Stimulated activated memory B cell treated with anti-CD40 and anti-IgM and Interleukin-4, amounts not matched to agents 10 μg/mL and 1 μg/mL and 100 μg/mL, for 72 hours (primary cell): Measurements from ENCODE around the gene NUBP2.

Experiments
- ATAC-seq: fragments of 150-1000 bp; cut with Tn5 transposase; 2 replicates; pipeline ENCODE4 v1.10.0; 2021
- H3K27ac Mint-ChIP-seq: one replicate; pipeline ENCODE4 v1.8.0; 2022; ENCODE audit warnings: mild to moderate bottlenecking, mixed read lengths
- H3K27me3 Mint-ChIP-seq: one replicate; pipeline ENCODE4 v1.8.0; 2022; ENCODE audit warnings: mixed read lengths
- H3K36me3 Mint-ChIP-seq: one replicate; pipeline ENCODE4 v1.8.0; 2022; ENCODE audit warnings: mixed read lengths
- H3K4me1 Mint-ChIP-seq: one replicate; pipeline ENCODE4 v1.8.0; 2022; ENCODE audit warnings: mixed read lengths
- H3K4me3 Mint-ChIP-seq: one replicate; pipeline ENCODE4 v1.8.0; 2022; ENCODE audit warnings: mild to moderate bottlenecking, moderate library complexity, mixed read lengths
- H3K9me3 Mint-ChIP-seq: one replicate; pipeline ENCODE4 v1.8.0; 2022; ENCODE audit warnings: mixed read lengths

NUBP2 gene

DNA sequence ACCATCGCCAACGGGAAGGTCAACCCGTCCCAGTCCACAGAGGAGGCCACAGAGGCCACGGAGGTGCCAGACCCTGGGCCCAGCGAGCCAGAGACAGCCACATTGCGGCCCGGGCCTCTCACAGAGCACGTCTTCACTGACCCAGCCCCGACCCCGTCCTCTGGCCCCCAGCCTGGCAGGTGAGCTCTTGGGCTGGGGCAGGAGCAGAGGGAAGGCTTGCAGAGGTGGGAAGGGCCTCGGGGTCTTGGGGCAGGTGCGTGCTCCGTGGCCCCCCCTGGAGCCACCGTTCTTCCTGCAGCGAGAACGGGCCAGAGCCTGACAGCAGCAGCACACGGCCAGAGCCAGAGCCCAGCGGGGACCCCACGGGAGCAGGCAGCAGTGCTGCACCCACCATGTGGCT is 16.5 kb upstream of the NUBP2 start:
- no peak overlapping the region for H3K27ac Mint-ChIP-seq
- H3K4me1 Mint-ChIP-seq = peaks cover 16% of the 10 kb centered on the region
- peaks cover 52% of the 10 kb centered on the region for H3K36me3 Mint-ChIP-seq

DNA sequence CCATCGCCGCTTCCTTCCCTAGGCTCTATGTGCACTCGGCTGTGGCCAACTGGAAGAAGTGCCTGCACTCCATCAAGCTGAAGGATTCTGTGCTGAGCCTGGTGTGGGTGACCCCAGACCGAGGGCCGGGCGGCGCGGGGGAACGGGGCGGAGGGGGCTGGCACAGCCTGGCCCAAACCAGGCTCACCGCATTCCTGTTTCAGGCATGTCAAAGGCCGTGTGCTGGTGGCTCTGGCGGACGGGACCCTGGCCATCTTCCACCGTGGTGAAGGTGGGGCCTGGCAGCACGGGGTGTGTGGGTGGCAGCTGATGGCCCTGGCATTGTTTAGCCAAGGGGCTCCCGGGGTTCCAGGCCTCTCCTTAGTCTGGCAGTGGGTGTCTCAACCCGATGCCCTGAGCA is 16.1 kb upstream of the NUBP2 start:
- H3K9me3 Mint-ChIP-seq = no peaks in the 10 kb centered on the region
- no peak overlapping the region for H3K27ac Mint-ChIP-seq
- peaks cover 17% of the 10 kb centered on the region for H3K4me1 Mint-ChIP-seq
- ATAC-seq = no peak
- H3K27me3 Mint-ChIP-seq = no peaks in the 10 kb centered on the region
- H3K36me3 Mint-ChIP-seq = peaks cover 48% of the 10 kb centered on the region
- no peak overlapping the region for H3K4me3 Mint-ChIP-seq

More for the DNA sequence above, 16.5 kb upstream of the NUBP2 start:
- no peaks in the 10 kb centered on the region for H3K27me3 Mint-ChIP-seq
- no peak overlapping the region for H3K4me3 Mint-ChIP-seq
- ATAC-seq = no peak
- no peaks in the 10 kb centered on the region for H3K9me3 Mint-ChIP-seq

DNA sequence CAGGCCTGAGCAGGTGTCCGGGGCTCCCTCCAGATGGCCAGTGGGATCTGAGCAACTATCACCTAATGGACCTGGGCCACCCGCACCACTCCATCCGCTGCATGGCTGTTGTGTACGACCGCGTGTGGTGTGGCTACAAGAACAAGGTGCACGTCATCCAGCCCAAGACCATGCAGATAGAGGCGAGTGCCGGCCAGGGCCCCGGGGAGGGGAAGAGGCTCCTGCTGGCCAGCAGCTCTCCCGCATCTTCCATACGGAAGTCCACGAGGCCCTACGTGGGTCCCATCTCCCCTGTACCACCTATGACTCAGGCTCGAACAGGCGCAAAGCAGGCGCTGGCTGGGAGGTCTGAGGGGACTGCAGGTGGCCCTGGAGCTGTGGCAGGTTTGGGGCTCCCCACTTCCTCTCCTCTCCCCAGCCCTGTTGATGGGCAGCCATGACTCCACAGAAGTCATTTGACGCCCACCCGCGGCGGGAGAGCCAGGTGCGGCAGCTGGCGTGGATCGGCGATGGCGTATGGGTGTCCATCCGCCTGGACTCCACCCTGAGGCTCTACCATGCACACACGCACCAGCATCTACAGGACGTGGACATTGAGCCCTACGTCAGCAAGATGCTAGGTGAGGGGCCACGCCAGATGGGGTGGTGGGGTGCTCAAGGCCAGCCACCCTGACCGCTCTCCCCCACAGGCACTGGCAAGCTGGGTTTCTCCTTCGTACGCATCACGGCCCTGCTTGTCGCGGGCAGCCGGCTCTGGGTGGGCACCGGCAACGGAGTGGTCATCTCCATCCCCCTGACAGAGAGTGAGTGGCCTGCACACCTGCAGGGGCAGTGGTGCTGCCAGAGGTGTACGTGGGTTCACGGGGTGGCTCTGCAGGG is 15.4 kb upstream of the NUBP2 start:
- no peak overlapping the region for H3K4me3 Mint-ChIP-seq
- no peaks in the 10 kb centered on the region for H3K27me3 Mint-ChIP-seq
- no peaks in the 10 kb centered on the region for H3K9me3 Mint-ChIP-seq
- H3K27ac Mint-ChIP-seq = no peak overlapping the region
- H3K4me1 Mint-ChIP-seq = peaks cover 24% of the 10 kb centered on the region
- no peak for ATAC-seq
- peaks cover 47% of the 10 kb centered on the region for H3K36me3 Mint-ChIP-seq

DNA sequence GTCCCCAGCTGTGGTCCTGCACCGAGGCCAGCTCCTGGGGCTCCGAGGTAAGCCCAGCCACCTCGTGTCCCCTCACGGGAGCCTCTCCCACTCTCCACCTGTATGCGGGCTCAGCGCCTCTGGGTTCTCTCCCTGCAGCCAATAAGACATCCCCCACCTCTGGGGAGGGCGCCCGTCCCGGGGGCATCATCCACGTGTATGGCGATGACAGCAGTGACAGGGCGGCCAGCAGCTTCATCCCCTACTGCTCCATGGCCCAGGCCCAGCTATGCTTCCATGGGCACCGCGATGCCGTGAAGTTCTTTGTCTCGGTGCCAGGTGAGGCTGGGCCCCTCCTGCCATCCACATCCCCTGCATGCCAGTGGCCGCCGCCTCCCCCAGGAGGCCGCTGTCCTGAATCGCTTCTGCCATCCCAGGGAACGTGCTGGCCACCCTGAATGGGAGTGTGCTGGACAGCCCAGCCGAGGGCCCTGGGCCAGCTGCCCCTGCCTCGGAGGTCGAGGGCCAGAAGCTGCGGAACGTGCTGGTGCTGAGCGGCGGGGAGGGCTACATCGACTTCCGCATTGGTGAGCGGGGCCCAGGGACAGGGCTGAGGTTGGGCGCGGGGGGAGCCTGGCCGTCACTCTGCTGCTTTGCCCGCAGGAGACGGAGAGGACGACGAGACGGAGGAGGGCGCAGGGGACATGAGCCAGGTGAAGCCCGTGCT is 14.5 kb upstream of the NUBP2 start:
- Mint-ChIP-seq H3K27me3 (no peaks in the 10 kb centered on the region), H3K4me1 (peaks cover 25% of the 10 kb centered on the region), H3K9me3 (no peaks in the 10 kb centered on the region), H3K4me3 (peak overlapping the region; percentile 46), H3K36me3 (peaks cover 42% of the 10 kb centered on the region), H3K27ac (no peak overlapping the region)
- ATAC-seq = no peak

DNA sequence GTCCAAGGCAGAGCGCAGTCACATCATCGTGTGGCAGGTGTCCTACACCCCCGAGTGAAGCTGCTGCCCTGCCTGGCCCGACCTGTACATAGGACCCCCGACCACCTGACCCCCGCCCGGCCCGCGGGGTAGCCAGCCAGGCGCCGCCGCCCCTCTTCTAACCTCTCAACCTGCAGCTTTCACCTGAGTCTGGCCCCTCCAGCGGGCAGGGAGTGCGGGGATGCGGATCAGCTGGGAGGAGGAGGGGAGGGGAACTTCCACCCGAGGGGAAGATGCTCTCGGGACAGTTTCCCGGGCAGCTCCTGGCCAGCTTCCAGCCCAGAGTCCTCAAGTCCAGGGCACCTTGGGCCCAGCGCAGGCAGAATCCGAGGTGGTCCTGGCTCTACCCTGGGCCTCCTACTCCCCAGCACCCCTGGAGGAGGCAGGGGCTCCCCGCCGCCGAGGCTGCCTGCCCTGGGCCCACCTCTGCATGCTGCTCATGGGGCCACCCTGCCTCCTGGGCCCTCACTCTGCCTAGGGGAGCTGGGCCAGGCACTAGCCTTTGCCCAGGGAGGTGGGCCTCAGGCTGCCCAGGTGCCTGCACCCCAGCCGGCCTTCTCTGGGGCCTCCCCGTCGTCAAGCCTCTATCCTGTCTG is 13.9 kb upstream of the NUBP2 start:
- peak overlapping the region; percentile 41 for H3K4me3 Mint-ChIP-seq
- no peaks in the 10 kb centered on the region for H3K27me3 Mint-ChIP-seq
- H3K9me3 Mint-ChIP-seq = no peaks in the 10 kb centered on the region
- H3K27ac Mint-ChIP-seq = no peak overlapping the region
- peaks cover 28% of the 10 kb centered on the region for H3K4me1 Mint-ChIP-seq
- H3K36me3 Mint-ChIP-seq = peaks cover 42% of the 10 kb centered on the region
- ATAC-seq = no peak

DNA sequence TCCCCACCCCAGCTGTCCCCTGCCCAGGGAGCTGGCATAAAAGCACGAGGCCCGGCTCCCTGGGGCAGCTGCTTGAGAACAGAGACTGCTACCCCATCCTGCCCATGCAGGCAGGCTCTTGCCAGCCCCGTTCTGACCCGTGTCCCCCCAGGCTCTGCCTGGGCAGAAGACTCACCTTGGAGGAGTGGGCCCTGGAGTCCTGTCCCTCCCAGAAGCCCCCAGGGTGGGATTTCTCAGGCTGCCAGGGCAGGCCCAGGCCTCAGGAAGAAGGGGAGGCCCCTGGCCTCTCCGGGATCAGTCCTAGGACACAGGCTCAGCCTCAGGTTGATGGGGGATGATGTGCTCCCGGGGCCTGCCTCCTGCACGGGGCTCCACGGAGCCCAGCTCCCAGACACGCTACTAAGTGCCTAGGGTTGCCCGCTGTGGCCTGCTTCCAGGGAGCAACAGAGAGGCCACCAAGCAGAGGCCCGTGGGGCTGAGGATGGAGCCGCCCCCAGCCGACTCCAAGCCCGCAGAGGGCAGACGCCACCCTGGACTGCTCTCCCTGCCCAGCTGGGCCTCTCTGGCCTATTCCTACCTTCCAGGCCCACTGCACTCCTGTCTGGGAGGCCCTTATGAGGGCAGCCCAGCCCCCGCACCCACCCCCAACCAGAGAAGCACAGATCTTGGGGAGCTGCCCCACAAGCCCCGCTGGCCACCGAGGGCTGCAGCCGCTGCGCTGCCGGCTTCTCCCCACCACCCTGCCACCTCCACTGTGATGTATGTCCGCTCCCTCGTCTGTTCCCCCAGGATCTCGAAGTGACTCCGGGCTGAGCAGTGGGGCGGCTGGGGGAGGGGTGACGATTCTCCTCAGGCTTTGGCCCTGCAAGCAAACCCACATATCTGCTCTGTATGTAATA is 13.1 kb upstream of the NUBP2 start:
- peak overlapping the region; percentile 95 for H3K27ac Mint-ChIP-seq
- no peaks in the 10 kb centered on the region for H3K27me3 Mint-ChIP-seq
- H3K4me1 Mint-ChIP-seq = peaks cover 31% of the 10 kb centered on the region
- peaks cover 42% of the 10 kb centered on the region for H3K36me3 Mint-ChIP-seq
- H3K9me3 Mint-ChIP-seq = no peaks in the 10 kb centered on the region
- ATAC-seq = no peak
- H3K4me3 Mint-ChIP-seq = peak overlapping the region; percentile 99

DNA sequence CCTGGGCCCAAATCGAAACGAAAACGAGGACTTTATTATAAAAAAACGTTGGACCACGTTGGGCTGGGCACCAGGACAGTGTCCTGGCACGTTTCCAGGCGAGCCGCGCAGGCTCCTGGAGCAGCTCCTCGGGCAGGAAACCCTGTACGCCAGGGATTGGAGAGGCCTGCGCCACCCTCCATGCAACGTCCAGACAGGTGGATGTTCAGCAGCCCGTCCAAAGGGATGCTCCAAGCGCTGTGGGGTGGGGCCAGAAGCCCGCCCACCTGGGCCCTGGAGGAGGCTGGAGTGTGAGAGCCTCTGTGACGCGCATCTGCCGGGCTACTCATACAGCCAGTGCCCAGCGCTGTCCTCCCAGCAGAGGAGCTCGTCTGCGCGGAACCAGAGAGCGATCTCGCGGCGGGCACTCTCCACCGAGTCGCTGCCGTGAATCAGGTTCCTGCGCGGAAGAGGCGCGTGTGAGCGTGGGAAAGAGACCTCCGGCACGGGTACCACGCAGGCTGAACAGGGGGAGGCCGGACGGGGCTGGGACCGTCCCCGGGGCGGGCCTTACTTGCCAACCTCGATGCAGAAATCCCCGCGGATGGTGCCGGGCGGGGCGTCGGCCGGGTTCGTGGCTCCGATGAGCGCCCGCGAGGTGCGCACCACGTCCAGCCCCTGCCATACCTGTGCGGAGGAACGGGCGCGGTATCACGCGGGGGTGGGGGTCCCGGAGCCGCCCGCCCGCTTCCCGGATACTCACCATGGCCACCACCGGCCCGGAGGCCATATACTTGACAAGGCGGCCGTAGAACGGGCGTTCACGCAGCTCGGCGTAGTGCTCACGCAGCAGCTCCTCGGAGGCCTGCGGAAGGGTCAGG is 12.2 kb upstream of the NUBP2 start:
- no peaks in the 10 kb centered on the region for H3K9me3 Mint-ChIP-seq
- H3K27ac Mint-ChIP-seq = peak overlapping the region; percentile 95

DNA sequence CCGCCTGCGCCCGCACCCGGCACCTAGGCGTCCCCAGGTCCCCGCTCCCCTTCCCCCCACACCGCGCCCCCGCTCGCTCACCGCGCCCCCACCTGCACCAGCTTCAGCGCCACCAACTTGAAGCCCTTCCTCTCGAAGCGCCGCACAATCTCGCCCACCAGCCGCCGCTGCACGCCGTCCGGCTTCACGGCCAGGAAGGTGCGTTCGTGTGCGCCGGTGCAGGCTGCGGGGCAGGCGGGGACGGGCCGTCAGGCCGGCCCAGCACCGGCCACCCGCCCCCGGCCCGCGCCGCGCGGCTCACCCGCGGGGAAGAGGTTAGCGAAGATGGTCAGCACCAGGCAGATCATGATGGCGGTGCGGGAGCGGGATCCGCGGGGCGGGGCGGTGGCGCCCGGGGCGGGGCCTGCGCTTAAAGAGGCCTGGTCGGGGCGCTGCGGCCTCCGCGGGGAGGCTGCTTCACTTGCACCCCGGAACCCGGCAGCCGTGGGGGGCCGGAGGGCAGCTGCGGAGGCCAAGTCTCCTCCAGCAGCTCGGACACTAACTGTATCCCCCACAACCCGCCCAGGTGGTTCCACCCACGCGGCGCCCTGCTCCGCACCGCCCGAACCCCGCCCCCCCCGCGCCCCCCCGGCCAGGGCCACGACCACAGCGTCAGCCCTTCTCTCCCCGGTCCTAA is 11.4 kb upstream of the NUBP2 start, which contains the start of gene NME3:
Gene NME3 (minus strand): TSS at position 356 of the 676 bp plus-strand sequence. CDS start 9 bp downstream, at position 347.
- peaks cover 31% of the 10 kb centered on the region for H3K4me1 Mint-ChIP-seq
- H3K4me3 Mint-ChIP-seq = peak within 1 kb of the TSS; percentile 99
- ATAC-seq = peak; percentile 69
- no peaks in the 10 kb centered on the region for H3K9me3 Mint-ChIP-seq
- H3K27me3 Mint-ChIP-seq = no peaks in the 10 kb centered on the region
- peaks cover 32% of the 10 kb centered on the region for H3K36me3 Mint-ChIP-seq
- H3K27ac Mint-ChIP-seq = peak within 1 kb of the TSS; percentile 95

More for the DNA sequence above, 12.2 kb upstream of the NUBP2 start:
- peak; percentile 54 for ATAC-seq
- Mint-ChIP-seq H3K36me3 (peaks cover 37% of the 10 kb centered on the region), H3K4me3 (peak overlapping the region; percentile 99), H3K27me3 (no peaks in the 10 kb centered on the region), H3K4me1 (peaks cover 31% of the 10 kb centered on the region)

DNA sequence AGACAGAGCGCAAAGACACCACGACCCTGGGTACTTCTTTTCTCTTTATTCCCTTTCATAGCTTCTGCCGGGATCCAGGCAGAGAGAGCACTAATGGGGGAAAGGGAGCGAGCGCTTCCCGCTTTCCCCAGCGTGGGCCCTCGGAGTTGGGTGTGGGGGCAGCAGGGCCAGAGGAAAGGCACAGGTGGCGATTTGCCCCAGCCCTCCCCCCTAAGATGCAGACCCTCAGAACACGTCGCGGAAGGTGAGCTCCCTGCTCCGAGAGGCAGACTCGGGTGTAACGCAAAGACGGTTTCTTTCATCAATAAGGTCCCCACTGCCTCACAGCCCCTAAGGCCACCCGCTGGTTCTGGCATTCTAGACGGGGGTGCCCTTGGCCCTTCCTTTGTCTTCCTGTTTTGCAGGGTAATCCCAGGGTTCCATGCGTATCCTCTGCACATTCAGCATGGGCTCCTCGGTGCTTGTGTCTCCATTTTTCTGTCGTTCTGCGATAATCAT is 10.8 kb upstream of the NUBP2 start:
- Mint-ChIP-seq H3K4me1 (peaks cover 35% of the 10 kb centered on the region), H3K4me3 (peak overlapping the region; percentile 99), H3K27me3 (no peaks in the 10 kb centered on the region), H3K9me3 (no peaks in the 10 kb centered on the region), H3K36me3 (peaks cover 34% of the 10 kb centered on the region), H3K27ac (peak overlapping the region; percentile 95)
- no peak for ATAC-seq

DNA sequence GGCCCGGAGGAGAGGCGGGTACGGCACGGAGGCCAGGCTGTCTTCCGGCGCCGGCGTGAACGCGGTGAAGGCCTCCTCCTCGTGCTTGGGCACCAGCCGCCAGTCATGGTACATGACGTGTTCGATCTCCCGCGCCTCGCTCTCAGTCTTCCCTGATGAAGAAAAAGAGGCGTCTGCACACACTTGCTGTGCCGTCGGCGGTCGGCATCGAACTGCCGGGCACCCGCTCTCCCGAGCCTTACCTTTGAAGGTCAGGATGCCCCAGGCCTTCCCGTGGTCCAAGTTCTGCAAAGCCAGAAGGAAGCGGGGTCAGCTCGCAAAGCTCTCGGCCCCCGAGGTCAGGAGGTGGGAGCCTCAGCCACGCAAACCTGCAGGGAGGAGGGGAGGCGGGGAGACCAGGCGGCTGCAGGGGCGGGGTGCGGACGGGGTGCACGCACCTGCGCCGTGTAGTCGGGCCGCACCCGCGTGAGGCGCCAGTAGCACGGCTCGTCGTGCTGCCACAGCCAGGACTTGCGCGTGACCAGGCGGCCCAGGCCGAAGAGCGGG is 10.3 kb upstream of the NUBP2 start, which contains the start of gene EME2:
Gene EME2 (plus strand): TSS at position 449 of the 546 bp plus-strand sequence. CDS start 418 bp downstream, outside the sequence.
- Mint-ChIP-seq H3K27me3 (no peaks in the 10 kb centered on the region), H3K36me3 (peaks cover 31% of the 10 kb centered on the region), H3K27ac (peak within 1 kb of the TSS; percentile 95), H3K9me3 (no peaks in the 10 kb centered on the region), H3K4me3 (peak within 1 kb of the TSS; percentile 99), H3K4me1 (peaks cover 35% of the 10 kb centered on the region)
- ATAC-seq = peak; percentile 3

DNA sequence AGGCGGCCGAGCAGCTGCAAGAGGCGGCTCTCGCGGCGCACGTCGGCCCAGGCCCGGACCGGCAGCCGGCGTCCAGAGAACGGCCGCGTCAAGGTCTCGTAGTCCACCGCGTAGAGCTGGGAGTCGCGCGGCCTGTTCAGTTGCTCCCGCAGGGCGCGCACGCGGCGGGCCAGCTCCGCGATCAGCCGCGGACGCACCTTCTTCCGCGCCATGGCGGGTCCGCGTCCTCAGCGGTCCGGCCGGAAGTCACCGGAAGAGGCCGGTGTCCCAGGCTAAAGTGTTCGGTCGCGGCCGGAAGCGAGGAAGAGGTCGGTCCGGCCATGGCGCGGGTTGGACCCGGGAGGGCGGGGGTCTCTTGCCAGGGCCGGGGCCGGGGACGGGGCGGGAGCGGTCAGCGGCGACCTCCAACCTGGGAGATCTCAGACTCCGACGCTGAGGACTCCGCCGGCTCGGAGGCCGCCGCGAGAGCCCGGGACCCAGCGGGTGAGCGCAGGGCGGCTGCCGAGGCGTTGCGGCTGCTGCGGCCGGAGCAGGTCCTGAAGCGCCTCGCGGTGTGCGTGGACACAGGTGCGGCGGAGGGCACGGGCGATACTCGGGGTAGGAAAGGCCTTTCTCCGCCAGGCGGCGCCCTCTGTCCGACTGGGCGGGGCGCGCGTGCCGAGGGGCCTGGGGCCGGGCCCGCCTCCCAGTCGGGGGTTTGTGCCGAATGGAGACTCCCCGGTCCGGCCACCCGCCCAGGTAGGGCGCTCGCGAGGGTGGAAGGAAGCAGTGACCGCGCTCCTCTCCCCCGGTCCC is 9.7 kb upstream of the NUBP2 start, which contains the start of gene MRPS34:
Gene MRPS34 (minus strand): TSS at position 227 of the 795 bp plus-strand sequence. CDS start 15 bp downstream, at position 212.
- H3K9me3 Mint-ChIP-seq = no peaks in the 10 kb centered on the region
- H3K4me1 Mint-ChIP-seq = peaks cover 31% of the 10 kb centered on the region
- ATAC-seq = peak; percentile 73
- H3K36me3 Mint-ChIP-seq = peaks cover 26% of the 10 kb centered on the region
- no peaks in the 10 kb centered on the region for H3K27me3 Mint-ChIP-seq
- H3K4me3 Mint-ChIP-seq = peak within 1 kb of the TSS; percentile 99
- peak within 1 kb of the TSS; percentile 95 for H3K27ac Mint-ChIP-seq
